ENCODE measurements around the gene EPHB3. TPM values are rescaled to one million over a fixed set of nuclear protein-coding genes. Genes with fewer than 3 reads are reported as not detected.

The EPHB3 gene
- total and polyA plus RNA-seq, 10 of the 15 experiments (the other 5 are each of a cell fraction or from before 2014, with no cell fraction given) = 0.09 TPM; not detected in 9

- FAIRE-seq = no peak
- Histone ChIP-seq H3K27me3 (replicated peaks in 1 of 2; ENCODE audit: control insufficient read depth in 2 of 2, insufficient read depth in 2 of 2, low read length in 1 of 2) (peaks cover 10 to 14% of the 10 kb centered on the region in 2 experiments), H3K9me3 (replicated peaks; ENCODE audit: control insufficient read depth, insufficient read depth, low read length) (no peaks in the 10 kb centered on the region)
These were observed 37.6 kb downstream of the EPHB3 start for GRCh38 chr3:184599143-184599542.

DNA sequence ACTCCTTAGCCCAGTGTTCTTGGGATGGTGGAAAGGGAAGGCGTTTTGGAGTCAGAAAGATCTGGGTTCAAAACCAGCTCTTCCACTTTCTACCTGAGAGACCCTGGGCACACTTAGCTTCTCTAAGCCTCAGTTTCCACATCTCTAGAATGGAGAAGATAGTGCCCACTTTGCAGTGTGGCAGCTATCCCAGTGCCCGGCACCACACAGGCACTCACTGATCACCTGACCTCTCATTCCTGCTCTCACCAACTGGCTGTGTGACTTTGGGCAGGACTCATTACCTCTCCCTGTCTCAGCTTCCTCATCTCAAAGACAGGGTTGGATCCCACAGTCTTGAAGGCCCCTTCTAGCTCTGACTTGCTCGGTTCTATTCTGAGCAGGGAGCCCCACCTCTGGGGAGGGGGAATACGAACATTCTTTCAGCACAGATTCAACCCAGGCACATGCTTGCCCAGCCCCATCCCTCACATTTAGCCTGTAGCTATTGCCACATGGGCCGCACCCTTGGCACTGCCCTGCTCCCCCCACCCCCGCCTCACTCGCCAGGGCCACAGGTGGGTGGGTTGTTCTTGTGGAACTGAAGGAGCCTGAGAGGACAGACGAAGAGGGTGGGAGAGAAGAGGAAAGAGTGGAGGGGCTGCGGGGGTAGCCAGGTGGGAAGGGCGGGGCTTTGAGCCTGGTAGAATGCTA lies 39.2 kb downstream of the EPHB3 start:
- no peak overlapping the region for H3K4me3 ChIP-seq
- no peaks in the 10 kb centered on the region for H3K79me2 ChIP-seq (ENCODE audit: control insufficient read depth, insufficient read depth, low read length)
- ATAC-seq = no peak
- ChIA-PET RAD21 (ENCODE audit: unreplicated experiment) (no interaction called here), SMC1A (ENCODE audit: uncharacterized antibody, unreplicated experiment) (interaction anchor here (0.7 kb wide), 1 partner anchor 104 kb away, joined by 3 read pairs; no protein-coding TSS in a partner anchor), CTCF (no interaction called here), POLR2A (no interaction called here)
- no TSS peak for BruUV-seq (replicated peaks)
- in situ Hi-C loops (cut with MboI) (no loop called here), intact Hi-C loops (cut with micrococcal nuclease; ENCODE audit: unreplicated experiment) (no loop called here)
- DNase-seq (ENCODE audit: low read depth, low spot score) = no peak
- H3K27ac ChIP-seq (ENCODE audit: control insufficient read depth, insufficient read depth) = no peak overlapping the region
- no peak overlapping the region for H2AFZ ChIP-seq (ENCODE audit: control insufficient read depth, low read depth, low read length)
- H4K20me1 ChIP-seq (ENCODE audit: control insufficient read depth, insufficient read depth) = no peaks in the 10 kb centered on the region
- 42% methylated on average over 10 of the region's 10 CpGs for WGBS (ENCODE audit: insufficient coverage, insufficient replicate concordance, low lambda C conversion rate, missing lambda C conversion rate)
- no peak for FAIRE-seq
- H3K9ac ChIP-seq (ENCODE audit: control insufficient read depth, insufficient read depth, low read length) = no peak overlapping the region
- H3K4me2 ChIP-seq (ENCODE audit: control insufficient read depth, insufficient read depth) = no peak overlapping the region
- no peaks in the 10 kb centered on the region for H3K9me3 ChIP-seq (replicated peaks; ENCODE audit: control insufficient read depth, insufficient read depth, low read length)
- H3K36me3 ChIP-seq (ENCODE audit: control insufficient read depth in 2 of 2, insufficient read depth in 2 of 2, low read length in 1 of 2) = no peaks in the 10 kb centered on the region
- H3K4me1 ChIP-seq (ENCODE audit: control insufficient read depth, insufficient read depth, low read length) = no peaks in the 10 kb centered on the region
- peaks cover 10 to 19% of the 10 kb centered on the region in 2 experiments for H3K27me3 ChIP-seq (replicated peaks in 1 of 2; ENCODE audit: control insufficient read depth in 2 of 2, insufficient read depth in 2 of 2, low read length in 1 of 2)
- no peak for TF ChIP-seq RAD21 (IDR thresholded peaks at IDR 0.05; ENCODE audit: insufficient read depth, low read depth, low read length)
- no peak for TF ChIP-seq PAX8 (IDR thresholded peaks at IDR 0.05)
- no peak for TF ChIP-seq SMC3 (IDR thresholded peaks at IDR 0.05; ENCODE audit: borderline replicate concordance, low read length)
- TF ChIP-seq EED (IDR thresholded peaks at IDR 0.05; ENCODE audit: low read depth) = no peak
- TF ChIP-seq SRF (IDR thresholded peaks at IDR 0.05; ENCODE audit: low read depth in 2 of 2, low read length in 2 of 2) = no peak
- TF ChIP-seq LARP7 (IDR thresholded peaks at IDR 0.05) = no peak
- TF ChIP-seq SUZ12 (IDR thresholded peaks at IDR 0.05; ENCODE audit: unreplicated experiment) = no peak
- TF ChIP-seq, protein P1, sequence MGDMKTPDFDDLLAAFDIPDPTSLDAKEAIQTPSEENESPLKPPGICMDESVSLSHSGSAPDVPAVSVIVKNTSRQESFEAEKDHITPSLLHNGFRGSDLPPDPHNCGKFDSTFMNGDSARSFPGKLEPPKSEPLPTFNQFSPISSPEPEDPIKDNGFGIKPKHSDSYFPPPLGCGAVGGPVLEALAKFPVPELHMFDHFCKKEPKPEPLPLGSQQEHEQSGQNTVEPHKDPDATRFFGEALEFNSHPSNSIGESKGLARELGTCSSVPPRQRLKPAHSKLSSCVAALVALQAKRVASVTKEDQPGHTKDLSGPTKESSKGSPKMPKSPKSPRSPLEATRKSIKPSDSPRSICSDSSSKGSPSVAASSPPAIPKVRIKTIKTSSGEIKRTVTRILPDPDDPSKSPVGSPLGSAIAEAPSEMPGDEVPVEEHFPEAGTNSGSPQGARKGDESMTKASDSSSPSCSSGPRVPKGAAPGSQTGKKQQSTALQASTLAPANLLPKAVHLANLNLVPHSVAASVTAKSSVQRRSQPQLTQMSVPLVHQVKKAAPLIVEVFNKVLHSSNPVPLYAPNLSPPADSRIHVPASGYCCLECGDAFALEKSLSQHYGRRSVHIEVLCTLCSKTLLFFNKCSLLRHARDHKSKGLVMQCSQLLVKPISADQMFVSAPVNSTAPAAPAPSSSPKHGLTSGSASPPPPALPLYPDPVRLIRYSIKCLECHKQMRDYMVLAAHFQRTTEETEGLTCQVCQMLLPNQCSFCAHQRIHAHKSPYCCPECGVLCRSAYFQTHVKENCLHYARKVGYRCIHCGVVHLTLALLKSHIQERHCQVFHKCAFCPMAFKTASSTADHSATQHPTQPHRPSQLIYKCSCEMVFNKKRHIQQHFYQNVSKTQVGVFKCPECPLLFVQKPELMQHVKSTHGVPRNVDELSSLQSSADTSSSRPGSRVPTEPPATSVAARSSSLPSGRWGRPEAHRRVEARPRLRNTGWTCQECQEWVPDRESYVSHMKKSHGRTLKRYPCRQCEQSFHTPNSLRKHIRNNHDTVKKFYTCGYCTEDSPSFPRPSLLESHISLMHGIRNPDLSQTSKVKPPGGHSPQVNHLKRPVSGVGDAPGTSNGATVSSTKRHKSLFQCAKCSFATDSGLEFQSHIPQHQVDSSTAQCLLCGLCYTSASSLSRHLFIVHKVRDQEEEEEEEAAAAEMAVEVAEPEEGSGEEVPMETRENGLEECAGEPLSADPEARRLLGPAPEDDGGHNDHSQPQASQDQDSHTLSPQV (IDR thresholded peaks at IDR 0.05) = no peak
- no peak for TF ChIP-seq FOXM1 (IDR thresholded peaks at IDR 0.05; ENCODE audit: low read depth, low read length)
- no peak for TF ChIP-seq TAF1 (IDR thresholded peaks at IDR 0.05; ENCODE audit: borderline replicate concordance, low read depth, low read length)
- no peak for TF ChIP-seq RAD51 (IDR thresholded peaks at IDR 0.05)
- no peak for TF ChIP-seq CHD1 (IDR thresholded peaks at IDR 0.05; ENCODE audit: low read depth, low read length)
- no peak for TF ChIP-seq EP300 (IDR thresholded peaks at IDR 0.05; ENCODE audit: borderline replicate concordance in 1 of 2, control insufficient read depth in 1 of 2, low read depth in 2 of 2, low read length in 2 of 2)

More at GRCh38 chr3:184599143-184599542, 37.6 kb downstream of the EPHB3 start:
- WGBS (ENCODE audit: insufficient coverage, insufficient replicate concordance, low lambda C conversion rate, missing lambda C conversion rate) = 44% methylated on average over 3 of the region's 3 CpGs
- CTCF ChIA-PET = no interaction called here
- H3K27ac ChIP-seq (ENCODE audit: control insufficient read depth, insufficient read depth) = no peak overlapping the region
- H3K4me3 ChIP-seq = no peak overlapping the region
- SMC1A ChIA-PET (ENCODE audit: uncharacterized antibody, unreplicated experiment) = no interaction called here
- in situ Hi-C loops (cut with MboI) (no loop called here), intact Hi-C loops (cut with micrococcal nuclease; ENCODE audit: unreplicated experiment) (no loop called here)
- no peak for DNase-seq (ENCODE audit: low read depth, low spot score)
- H4K20me1 ChIP-seq (ENCODE audit: control insufficient read depth, insufficient read depth) = no peaks in the 10 kb centered on the region
- no peak for ATAC-seq
- H3K79me2 ChIP-seq (ENCODE audit: control insufficient read depth, insufficient read depth, low read length) = no peaks in the 10 kb centered on the region
- no TSS peak for BruUV-seq (replicated peaks)
- no peak overlapping the region for H3K9ac ChIP-seq (ENCODE audit: control insufficient read depth, insufficient read depth, low read length)
- POLR2A ChIA-PET = no interaction called here
- no peak for TF ChIP-seq EZH2 (IDR thresholded peaks at IDR 0.05; ENCODE audit: borderline replicate concordance, control insufficient read depth, low read depth, low read length)
- TF ChIP-seq NFIC (IDR thresholded peaks at IDR 0.05; ENCODE audit: low read depth, low read length) = no peak
- no peak for TF ChIP-seq STAT1 (conservative IDR thresholded peaks at IDR 0.05)
- RAD21 ChIA-PET (ENCODE audit: unreplicated experiment) = no interaction called here
- H2AFZ ChIP-seq (ENCODE audit: control insufficient read depth, low read depth, low read length) = no peak overlapping the region
- H3K36me3 ChIP-seq (ENCODE audit: control insufficient read depth in 2 of 2, insufficient read depth in 2 of 2, low read length in 1 of 2) = no peaks in the 10 kb centered on the region
- no peaks in the 10 kb centered on the region for H3K4me1 ChIP-seq (ENCODE audit: control insufficient read depth, insufficient read depth, low read length)
- H3K4me2 ChIP-seq (ENCODE audit: control insufficient read depth, insufficient read depth) = no peak overlapping the region

All from GM12878 (cell line).